HepG2 (cell line): ENCODE results near the gene SLC22A31. TPM values are rescaled to one million over a fixed set of nuclear protein-coding genes. Genes with fewer than 3 reads are reported as not detected.
A peak's percentile ranks its signal among the peaks of the same experiment; 100 is the strongest.

Experiments
- ATAC-seq: fragments of 200-7000 bp; cut with Tn5 transposase; 3 replicates; pipeline ENCODE4 v1.9.1; 2020; ENCODE audit warnings: mild to moderate bottlenecking, moderate library complexity
- BruUV-seq: library from RNA; stranded (reverse); fragments of 400-500 nt; replicated peaks from 2 replicates; lab custom pipeline; 2021; lab: Mats Ljungman, UMichigan
- CTCF ChIA-PET: fragments of 300-600 bp; formaldehyde crosslinking; extraction: SDS; loops from one replicate; lab custom pipeline; 2021; ENCODE audit warnings: low total read pairs, inconsistent platforms, low intra/inter-chr PET ratio; lab: Yijun Ruan, JAX
- POLR2A ChIA-PET: fragments of 350-600 bp; sonication (Branson Sonifier 250); formaldehyde crosslinking; loops from one replicate; lab custom pipeline; 2020; ENCODE audit warnings: antibody characterized with exemption, inconsistent platforms; lab: Yijun Ruan, JAX
- DNase-seq: peaks from one replicate; pipeline ENCODE4 v3.0.0-alpha.2; 2015; ENCODE audit warnings: low spot score
- FAIRE-seq: peaks from 3 replicates; lab custom pipeline; 2011; peaks lifted over from hg19 to GRCh38; lab: Jason Lieb, UNC
- H2AFZ ChIP-seq: one replicate; pipeline ENCODE4 v1.6.1; 2011; ENCODE audit warnings: low read length, inconsistent platforms
- H3K27ac ChIP-seq: fragments of 300-600 bp; 3 replicates; pipeline ENCODE4 v1.8.0; 2011; ENCODE audit warnings: mixed run types, mild to moderate bottlenecking, mixed read lengths, low read length, inconsistent platforms; ENCODE audit not compliant: insufficient read depth; ENCODE audit errors: extremely low read length
- H3K27me3 ChIP-seq, 2 experiments: fragments of 200-600 bp in 1 of 2; 2 replicates in 1 of 2; 3 replicates in 1 of 2; pipeline versions ENCODE4 v1.6.0 to v1.8.0; 2011; ENCODE audit warnings: low read length in 2 of 2, mild to moderate bottlenecking in 2 of 2, moderate library complexity in 2 of 2, inconsistent platforms in 1 of 2; ENCODE audit not compliant: insufficient read depth in 2 of 2, control insufficient read depth in 1 of 2
- H3K36me3 ChIP-seq, 2 experiments: fragments of 200-600 bp in 1 of 2; replicated peaks in 1 of 2; 2 replicates in 1 of 2; 3 replicates in 1 of 2; pipeline versions ENCODE4 v1.5.1 to v1.8.0; 2011; ENCODE audit warnings: low read length in 2 of 2, inconsistent platforms in 1 of 2; ENCODE audit not compliant: insufficient read depth in 2 of 2, control insufficient read depth in 1 of 2
- H3K4me1 ChIP-seq: 2 replicates; pipeline ENCODE4 v1.5.1; 2012; ENCODE audit warnings: low read length, inconsistent platforms; ENCODE audit not compliant: insufficient read depth
- H3K4me2 ChIP-seq: 2 replicates; pipeline ENCODE4 v1.6.0; 2011; ENCODE audit warnings: low read depth, low read length, inconsistent platforms
- H3K4me3 ChIP-seq, 3 experiments: fragments of 200-600 bp in 1 of 3; sonication (generic), shearing (Covaris generic) in 1 of 3; replicated peaks in 1 of 3; 2 replicates each; pipeline ENCODE4 v1.5.1; 2011 to 2016; ENCODE audit warnings: low read length in 3 of 3, inconsistent platforms in 2 of 3, low read depth in 2 of 3, mild to moderate bottlenecking in 2 of 3, control low read depth in 1 of 3, mixed read lengths in 1 of 3; ENCODE audit not compliant: insufficient read depth in 1 of 3
- H3K79me2 ChIP-seq: one replicate; pipeline ENCODE4 v1.6.1; 2011; ENCODE audit warnings: low read length, inconsistent platforms; ENCODE audit not compliant: insufficient read depth
- H3K9ac ChIP-seq: 2 replicates; pipeline ENCODE4 v1.6.0; 2011; ENCODE audit warnings: mild to moderate bottlenecking, low read depth, low read length, inconsistent platforms; ENCODE audit not compliant: insufficient read depth
- H3K9me3 ChIP-seq: 2 replicates; pipeline ENCODE4 v1.5.1; 2012; ENCODE audit warnings: mild to moderate bottlenecking, low read length
- H4K20me1 ChIP-seq: 2 replicates; pipeline ENCODE4 v1.6.0; 2011; ENCODE audit warnings: inconsistent platforms, mild to moderate bottlenecking, low read length, moderate library complexity; ENCODE audit not compliant: insufficient read depth
- CAMTA2 ChIP-seq: sonication (generic); formaldehyde crosslinking; IDR thresholded peaks from 2 replicates; pipeline ENCODE4 v1.4.0; 2020; ENCODE audit warnings: mild to moderate bottlenecking, missing genetic modification reagents, borderline replicate concordance
- CREB1 ChIP-seq, 2 experiments: fragments of 450-650 bp in 1 of 2; IDR thresholded peaks; 2 replicates each; pipeline ENCODE4 v1.6.1; 2016 to 2017; ENCODE audit warnings: control low read depth in 1 of 2, mild to moderate bottlenecking in 1 of 2, missing compliant biosample characterization in 1 of 2, missing genetic modification characterization in 1 of 2
- GABPA ChIP-seq, 2 experiments: IDR thresholded peaks; 2 replicates each; pipeline ENCODE4 v1.6.1; 2011 to 2016; ENCODE audit warnings: low read depth in 2 of 2, low read length in 1 of 2, missing biosample characterization in 1 of 2, missing genetic modification characterization in 1 of 2
- RERE ChIP-seq: IDR thresholded peaks from 2 replicates; pipeline ENCODE4 v1.6.1; 2016; ENCODE audit warnings: low read depth, missing genetic modification reagents, missing compliant biosample characterization
- RORA ChIP-seq: sonication (generic); formaldehyde crosslinking; IDR thresholded peaks from 2 replicates; pipeline ENCODE4 v1.5.0; 2020; ENCODE audit warnings: mild to moderate bottlenecking, missing genetic modification reagents, moderate library complexity
- SKI ChIP-seq: fragments of 450-650 bp; IDR thresholded peaks from one replicate; pipeline ENCODE4 v1.6.1; 2018; ENCODE audit warnings: mild to moderate bottlenecking; ENCODE audit not compliant: partially characterized antibody
- SKIL ChIP-seq: sonication (generic); formaldehyde crosslinking; IDR thresholded peaks from 2 replicates; pipeline ENCODE4 v1.8.0; 2022; ENCODE audit warnings: missing genetic modification reagents, mild to moderate bottlenecking, moderate library complexity, borderline replicate concordance
- ZNF30 ChIP-seq: sonication (generic); formaldehyde crosslinking; IDR thresholded peaks from 2 replicates; pipeline ENCODE4 v1.5.0; 2020; ENCODE audit warnings: mild to moderate bottlenecking, missing genetic modification reagents
- ZNF512B ChIP-seq: sonication (generic); formaldehyde crosslinking; IDR thresholded peaks from 2 replicates; pipeline ENCODE4 v1.5.1; 2020; ENCODE audit warnings: missing genetic modification reagents, mild to moderate bottlenecking, borderline replicate concordance
- ZNF616 ChIP-seq: sonication (generic); formaldehyde crosslinking; IDR thresholded peaks from 2 replicates; pipeline ENCODE4 v1.5.0; 2020; ENCODE audit warnings: low read depth, mild to moderate bottlenecking, missing genetic modification reagents
- ZNF776 ChIP-seq: sonication (generic); formaldehyde crosslinking; IDR thresholded peaks from 2 replicates; pipeline ENCODE4 v1.4.0; 2020; ENCODE audit warnings: mild to moderate bottlenecking, missing genetic modification reagents
- WGBS: methylation state at CpG from one replicate; pipeline ENCODE4 v1.1.6; 2017; ENCODE audit warnings: low lambda C conversion rate; 5-methylcytosine and 5-hydroxymethylcytosine counted together
- in situ Hi-C: cut with HindIII; loops from 2 replicates; pipeline ENCODE4 v1.10.0; 2017; ENCODE audit warnings: low pct_unique_long_range_greater_than_20kb; ENCODE audit not compliant: extremely low pct_ligation_motif_present
- intact Hi-C: fragments of 100-400 bp; cut with micrococcal nuclease; formaldehyde crosslinking; loops from one replicate; pipeline ENCODE4 v1.10.0; 2022; ENCODE audit not compliant: unreplicated experiment
- polyA plus RNA-seq, 8 experiments: library from polyadenylated mRNA; depleted of rRNA in 3 of 8; stranded (reverse) in 7 of 8; unstranded in 1 of 8; fragments of >200 nt; fragmentation: Illumina TruSeq in 4 of 8; extraction: Trizol in 4 of 8; gene quantifications; 2 replicates each; pipeline versions ENCODE4 v1.2.1 to v1.2.3, GENCODE V29; 2011 to 2016; ENCODE audit warnings: low read depth in 4 of 8, missing spikeins in 1 of 8, mixed read lengths in 1 of 8; ENCODE audit not compliant: insufficient read depth in 1 of 8
- total RNA-seq, 5 experiments: library from RNA; depleted of rRNA; stranded (reverse); fragments of >200 nt; fragmentation: Illumina TruSeq; extraction: Trizol; gene quantifications; 2 replicates each; pipeline ENCODE4 v1.2.3, GENCODE V29; 2016; ENCODE audit warnings: low read depth in 1 of 5

SLC22A31 gene
- total and polyA plus RNA-seq, 2 of the 13 experiments (the other 11 are each of a cell fraction or from before 2014, with no cell fraction given): 67.3 to 83.3 TPM

- peak; percentile 23 for ATAC-seq
- no peaks in the 10 kb centered on the region for H3K79me2 ChIP-seq
- WGBS: 46% methylated on average over 31 of the region's 40 CpGs
- no peak overlapping the region for H3K9ac ChIP-seq
- CTCF ChIA-PET: no interaction called here
- intact Hi-C loops (no loop called here), in situ Hi-C loops (no loop called here)
- peaks cover 54% of the 10 kb centered on the region for H3K4me1 ChIP-seq
- no peak overlapping the region for H3K27ac ChIP-seq
- H3K4me2 ChIP-seq: peak overlapping the region; percentile 13; the same call in 1 of the 2 replicates
- no peak overlapping the region for H2AFZ ChIP-seq
- no peak for DNase-seq
- FAIRE-seq: no peak
- H3K9me3 ChIP-seq: no peaks in the 10 kb centered on the region
- POLR2A ChIA-PET: no interaction called here
- no peaks in the 10 kb centered on the region for H4K20me1 ChIP-seq
- peaks cover 25 to 77% of the 10 kb centered on the region in 2 experiments for H3K27me3 ChIP-seq
- H3K4me3 ChIP-seq: peak overlapping the region in 1 of 3 experiments; percentile 5; a peak in 1 of 6 replicates
- BruUV-seq: no TSS peak
- H3K36me3 ChIP-seq: no peaks in the 10 kb centered on the region
- TF ChIP-seq ZNF30 (CRISPR knock-in tag): no peak; the same call in 1 of the 2 replicates
- TF ChIP-seq ZNF776 (CRISPR knock-in tag): peak; percentile 49; the same call in 1 of the 2 replicates
- no peak for TF ChIP-seq CAMTA2 (CRISPR knock-in tag)
- TF ChIP-seq SKIL (CRISPR knock-in tag): no peak
- TF ChIP-seq ZNF616 (CRISPR knock-in tag): no peak
- no peak for TF ChIP-seq GABPA (IDR thresholded peaks at IDR 0.05; ENCODE audit: low read depth, low read length)
- TF ChIP-seq GABPA (CRISPR knock-in tag; IDR thresholded peaks at IDR 0.05; ENCODE audit: low read depth): no peak
- TF ChIP-seq ZNF512B (CRISPR knock-in tag): no peak
- TF ChIP-seq CREB1 (IDR thresholded peaks at IDR 0.05): no peak
- TF ChIP-seq CREB1 (CRISPR knock-in tag; IDR thresholded peaks at IDR 0.05): no peak
- TF ChIP-seq RERE (CRISPR knock-in tag): no peak
- no peak for TF ChIP-seq RORA
- TF ChIP-seq SKI: no peak
Measured at GRCh38 chr16:89161763-89162713, 38.3 kb downstream of the SLC22A31 start.
